ENCODE data around the gene RAB4A. TPM values are rescaled to one million over a fixed set of nuclear protein-coding genes. Genes with fewer than 3 reads are reported as not detected.

The RAB4A gene
- total and polyA plus RNA-seq, 2 of the 4 experiments (the other 2 are of a cell fraction): 25.6 to 26.2 TPM

- Histone ChIP-seq H3K4ac (ENCODE audit: low read depth, low read length) (no peak overlapping the region), H3K9ac (ENCODE audit: low read depth, low read length) (no peak overlapping the region), H3K14ac (replicated peaks; ENCODE audit: low read depth, low read length) (no peak overlapping the region), H2BK15ac (ENCODE audit: low read depth, low read length) (no peak overlapping the region), H2AFZ (replicated peaks; ENCODE audit: low read length, poor library complexity) (no peak overlapping the region), H3K4me1 (ENCODE audit: control insufficient read depth, insufficient read depth, low read length) (no peaks in the 10 kb centered on the region), H2BK5ac (ENCODE audit: low read depth, low read length, poor library complexity, severe bottlenecking) (no peak overlapping the region), H3K36me3 (ENCODE audit: control insufficient read depth, insufficient read depth, low read length) (no peaks in the 10 kb centered on the region), H3K4me3 (ENCODE audit: insufficient read depth, low read depth, low read length) (no peak overlapping the region), H3K9me3 (ENCODE audit: control insufficient read depth, insufficient read depth, low read length) (no peaks in the 10 kb centered on the region), H3K18ac (ENCODE audit: low read depth, low read length) (no peak overlapping the region), H3K23ac (ENCODE audit: low read depth, low read length) (no peak overlapping the region), H2AK5ac (ENCODE audit: low read depth, low read length) (no peak overlapping the region), H2BK20ac (ENCODE audit: low read depth, low read length) (no peak overlapping the region), H3K79me1 (ENCODE audit: low read depth in 1 of 2, low read length in 2 of 2) (no peaks in the 10 kb centered on the region), H2AK9ac (replicated peaks; ENCODE audit: low read depth, low read length, poor library complexity) (no peak overlapping the region), H3K56ac (ENCODE audit: extremely low read depth, insufficient read depth, low read length) (no peak overlapping the region), H3K27me3 (ENCODE audit: control insufficient read depth, insufficient read depth, low read length) (peaks cover 15% of the 10 kb centered on the region; the same call in 1 of the 2 replicates), H4K8ac (ENCODE audit: low read depth in 2 of 2, low read length in 2 of 2) (no peak overlapping the region), H3K9me1 (ENCODE audit: insufficient read depth, low read length) (no peaks in the 10 kb centered on the region; the same call in 1 of the 2 replicates), H3K4me2 (ENCODE audit: low read depth, low read length) (no peak overlapping the region), H4K5ac (ENCODE audit: low read depth, low read length) (no peak overlapping the region), H3K27ac (ENCODE audit: insufficient read depth, low read length) (no peak overlapping the region), H4K91ac (ENCODE audit: insufficient read depth, low read depth, low read length) (no peak overlapping the region), H4K20me1 (ENCODE audit: insufficient read depth, low read length) (no peaks in the 10 kb centered on the region), H2BK120ac (ENCODE audit: low read depth, low read length) (no peak overlapping the region)
- POLR2A ChIA-PET (ENCODE audit: unreplicated experiment): no interaction called here
- CTCF ChIA-PET: no interaction called here
- TF ChIP-seq, protein P1, sequence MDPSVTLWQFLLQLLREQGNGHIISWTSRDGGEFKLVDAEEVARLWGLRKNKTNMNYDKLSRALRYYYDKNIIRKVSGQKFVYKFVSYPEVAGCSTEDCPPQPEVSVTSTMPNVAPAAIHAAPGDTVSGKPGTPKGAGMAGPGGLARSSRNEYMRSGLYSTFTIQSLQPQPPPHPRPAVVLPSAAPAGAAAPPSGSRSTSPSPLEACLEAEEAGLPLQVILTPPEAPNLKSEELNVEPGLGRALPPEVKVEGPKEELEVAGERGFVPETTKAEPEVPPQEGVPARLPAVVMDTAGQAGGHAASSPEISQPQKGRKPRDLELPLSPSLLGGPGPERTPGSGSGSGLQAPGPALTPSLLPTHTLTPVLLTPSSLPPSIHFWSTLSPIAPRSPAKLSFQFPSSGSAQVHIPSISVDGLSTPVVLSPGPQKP (IDR thresholded peaks at IDR 0.05; ENCODE audit: borderline replicate concordance, low read depth, low read length): no peak
- TF ChIP-seq FOS (IDR thresholded peaks at IDR 0.05; ENCODE audit: low read depth, low read length): no peak
- no peak for TF ChIP-seq NFE2L2 (IDR thresholded peaks at IDR 0.05; ENCODE audit: low read depth, low read length)
- no peak for TF ChIP-seq MAZ (IDR thresholded peaks at IDR 0.05; ENCODE audit: borderline replicate concordance, low read depth, low read length)
- TF ChIP-seq, protein P2, sequence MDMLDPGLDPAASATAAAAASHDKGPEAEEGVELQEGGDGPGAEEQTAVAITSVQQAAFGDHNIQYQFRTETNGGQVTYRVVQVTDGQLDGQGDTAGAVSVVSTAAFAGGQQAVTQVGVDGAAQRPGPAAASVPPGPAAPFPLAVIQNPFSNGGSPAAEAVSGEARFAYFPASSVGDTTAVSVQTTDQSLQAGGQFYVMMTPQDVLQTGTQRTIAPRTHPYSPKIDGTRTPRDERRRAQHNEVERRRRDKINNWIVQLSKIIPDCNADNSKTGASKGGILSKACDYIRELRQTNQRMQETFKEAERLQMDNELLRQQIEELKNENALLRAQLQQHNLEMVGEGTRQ (IDR thresholded peaks at IDR 0.05; ENCODE audit: low read depth, low read length): no peak
- TF ChIP-seq BHLHE40 (IDR thresholded peaks at IDR 0.05; ENCODE audit: low read depth, low read length): no peak
- TF ChIP-seq CHD1 (IDR thresholded peaks at IDR 0.05; ENCODE audit: low read depth, low read length): no peak
- no peak for TF ChIP-seq SMC3 (IDR thresholded peaks at IDR 0.05; ENCODE audit: low read depth, low read length)
- TF ChIP-seq RAD21 (IDR thresholded peaks at IDR 0.05; ENCODE audit: low read length): no peak
- no peak for TF ChIP-seq POLR2A (IDR thresholded peaks at IDR 0.05; ENCODE audit: low read depth, low read length)
- TF ChIP-seq RFX5 (IDR thresholded peaks at IDR 0.05; ENCODE audit: low read depth, low read length): no peak
- no peak for TF ChIP-seq MAFK (IDR thresholded peaks at IDR 0.05; ENCODE audit: low read depth, low read length)
- DNase-seq (no peak), ATAC-seq (ENCODE audit: low read depth) (no peak)
- no TSS peak for BruUV-seq (replicated peaks)
- dilution Hi-C loops (cut with HindIII; ENCODE audit: low sequenced_read_pairs, unreplicated experiment) (loop anchor here (25.0 kb wide), 1 partner anchor 235 kb away; no protein-coding TSS in a partner anchor), in situ Hi-C loops (cut with MboI; ENCODE audit: low sequenced_read_pairs) (loop anchor here (25.0 kb wide), 1 partner anchor 1060 kb away; no protein-coding TSS in a partner anchor), intact Hi-C loops (cut with micrococcal nuclease) (loop anchor here (10.0 kb wide), 2 partner anchors 518 to 1062 kb away; partner anchors contain the start of gene RHOU)
- 62% methylated on average over 9 of the region's 12 CpGs; no CpG with 5 or more reads in 1 of the 2 experiments for WGBS, 2 experiments (ENCODE audit: extremely low coverage in 2 of 2, insufficient read length in 1 of 2)
Observed at GRCh38 chr1:229252228-229252984, 18.5 kb upstream of the RAB4A start.

Measured in IMR-90 (cell line).